ENCODE data around the gene SCD5. TPM values are rescaled to one million over a fixed set of nuclear protein-coding genes. Genes with fewer than 3 reads are reported as not detected.
A peak's percentile ranks its signal among the peaks of the same experiment; 100 is the strongest.

SCD5 gene
- total RNA-seq, 6 experiments from 2014 or later, result 0.62 to 1.4 (median 0.96) TPM

DNA sequence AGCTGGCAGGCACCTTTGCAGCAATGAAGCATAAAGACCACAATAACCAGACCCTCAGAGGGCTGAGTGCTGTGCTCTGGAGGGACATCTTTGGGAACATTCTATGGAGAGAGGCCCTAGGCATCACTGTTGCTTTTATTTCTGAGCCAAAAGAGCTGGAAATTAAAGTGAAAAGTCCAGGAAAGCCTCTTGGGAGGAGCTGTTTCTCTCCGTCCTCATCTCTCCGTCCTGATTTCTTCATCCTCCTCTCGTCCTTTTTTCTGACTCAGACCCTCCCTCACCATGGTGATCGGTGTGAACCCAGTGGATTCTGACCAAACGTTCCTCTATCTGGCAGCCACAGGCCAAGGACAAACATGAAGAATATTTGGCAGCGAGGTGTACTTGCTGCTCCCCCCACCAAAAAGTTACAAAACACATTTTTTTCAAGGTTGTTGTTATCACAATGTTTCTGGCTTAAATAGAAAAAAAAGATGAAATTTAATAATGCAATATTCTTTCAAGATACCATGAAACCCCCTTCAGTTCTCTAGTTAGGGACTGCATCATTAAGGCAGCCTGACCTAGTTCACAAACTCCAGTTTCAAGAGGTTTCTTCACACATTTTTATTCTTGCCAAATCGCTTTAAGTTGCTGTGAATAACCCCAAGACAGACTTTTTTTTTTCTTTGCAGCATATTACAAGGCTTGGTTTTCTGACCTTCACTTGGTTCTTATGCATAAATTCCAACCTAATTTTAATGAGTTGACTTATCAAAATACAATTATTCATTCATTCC lies 80.2 kb downstream of the SCD5 start:
- DNase-seq (no peak), ATAC-seq (peak; percentile 51 to 84 (median 66))
- Histone ChIP-seq H3K27me3 (no peaks in the 10 kb centered on the region), H3K4me1 (peaks cover 0 to 14% (median 0%) of the 10 kb centered on the region in 4 donors), H3K27ac (no peak overlapping the region), H3K9me3 (no peaks in the 10 kb centered on the region), H3K36me3 (no peaks in the 10 kb centered on the region), H3K4me3 (no peak overlapping the region)
- intact Hi-C loops (cut with DNase I), result no loop called here
- WGBS (ENCODE audit: insufficient coverage, low coverage, low lambda C conversion rate, missing lambda C conversion rate), result 22% methylated on average over 7 of the region's 7 CpGs
- no peak for TF ChIP-seq POLR2A (IDR thresholded peaks at IDR 0.05)
- TF ChIP-seq, protein P1, sequence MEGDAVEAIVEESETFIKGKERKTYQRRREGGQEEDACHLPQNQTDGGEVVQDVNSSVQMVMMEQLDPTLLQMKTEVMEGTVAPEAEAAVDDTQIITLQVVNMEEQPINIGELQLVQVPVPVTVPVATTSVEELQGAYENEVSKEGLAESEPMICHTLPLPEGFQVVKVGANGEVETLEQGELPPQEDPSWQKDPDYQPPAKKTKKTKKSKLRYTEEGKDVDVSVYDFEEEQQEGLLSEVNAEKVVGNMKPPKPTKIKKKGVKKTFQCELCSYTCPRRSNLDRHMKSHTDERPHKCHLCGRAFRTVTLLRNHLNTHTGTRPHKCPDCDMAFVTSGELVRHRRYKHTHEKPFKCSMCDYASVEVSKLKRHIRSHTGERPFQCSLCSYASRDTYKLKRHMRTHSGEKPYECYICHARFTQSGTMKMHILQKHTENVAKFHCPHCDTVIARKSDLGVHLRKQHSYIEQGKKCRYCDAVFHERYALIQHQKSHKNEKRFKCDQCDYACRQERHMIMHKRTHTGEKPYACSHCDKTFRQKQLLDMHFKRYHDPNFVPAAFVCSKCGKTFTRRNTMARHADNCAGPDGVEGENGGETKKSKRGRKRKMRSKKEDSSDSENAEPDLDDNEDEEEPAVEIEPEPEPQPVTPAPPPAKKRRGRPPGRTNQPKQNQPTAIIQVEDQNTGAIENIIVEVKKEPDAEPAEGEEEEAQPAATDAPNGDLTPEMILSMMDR (IDR thresholded peaks at IDR 0.05), result no peak

DNA sequence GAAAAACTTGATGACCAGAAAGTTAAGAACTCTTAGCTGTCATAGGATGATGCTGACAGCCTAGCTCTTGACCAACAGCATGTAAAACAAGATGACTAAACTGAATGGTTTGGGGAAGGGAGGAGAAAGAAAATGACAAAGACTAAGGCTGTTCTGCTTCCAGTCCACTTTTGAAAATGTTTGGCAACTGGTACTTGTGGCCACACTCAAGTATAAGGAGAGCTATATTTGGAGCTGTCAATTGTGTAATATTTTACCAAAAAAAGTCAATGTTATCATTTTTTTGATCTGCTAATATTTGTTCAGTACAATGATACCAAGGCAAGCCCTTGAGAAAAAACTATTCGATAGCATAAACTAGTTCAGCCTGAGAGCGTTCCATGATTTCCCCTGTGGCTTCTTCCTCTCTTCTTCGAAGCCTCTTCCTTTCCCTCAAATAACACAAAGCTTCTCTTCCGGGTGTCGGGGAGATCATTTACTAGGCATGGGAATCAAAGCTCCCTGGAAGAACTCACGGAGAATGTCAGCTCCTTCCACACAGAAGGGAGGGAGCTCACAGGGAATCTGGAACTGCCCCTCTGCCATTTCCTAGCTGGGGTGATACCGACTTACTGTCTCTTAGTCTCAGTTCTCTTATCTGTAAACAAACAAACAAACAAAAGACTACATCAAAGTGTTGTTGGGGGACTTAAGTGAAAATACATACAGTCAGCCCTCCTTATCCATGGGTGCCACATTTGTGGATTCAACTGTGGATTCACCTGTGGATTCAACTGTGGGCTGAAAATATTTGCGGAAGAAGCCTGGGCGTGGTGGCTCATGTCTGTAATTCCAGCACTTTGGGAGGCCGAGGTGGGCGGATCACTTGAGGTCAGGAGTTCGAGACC lies 82.6 kb downstream of the SCD5 start:
- DNase-seq (no peak), ATAC-seq (peak in 3 of 4 donors; percentile 18 to 57 (median 23))
- Histone ChIP-seq H3K9me3 (no peaks in the 10 kb centered on the region), H3K4me1 (peaks cover 0 to 14% (median 0%) of the 10 kb centered on the region in 4 donors), H3K36me3 (no peaks in the 10 kb centered on the region), H3K27me3 (no peaks in the 10 kb centered on the region), H3K27ac (no peak overlapping the region), H3K4me3 (no peak overlapping the region)
- intact Hi-C loops (cut with DNase I), result no loop called here
- TF ChIP-seq POLR2A (IDR thresholded peaks at IDR 0.05), result no peak
- WGBS (ENCODE audit: insufficient coverage, low coverage, low lambda C conversion rate, missing lambda C conversion rate), result 56% methylated on average over 12 of the region's 12 CpGs

- Histone ChIP-seq H3K4me3 (no peak overlapping the region), H3K9me3 (no peaks in the 10 kb centered on the region), H3K27me3 (no peaks in the 10 kb centered on the region), H3K27ac (no peak overlapping the region), H3K36me3 (no peaks in the 10 kb centered on the region), H3K4me1 (peaks cover 0 to 14% (median 0%) of the 10 kb centered on the region in 4 donors)
- no peak for TF ChIP-seq POLR2A (IDR thresholded peaks at IDR 0.05)
- TF ChIP-seq, protein P1 (IDR thresholded peaks at IDR 0.05), result no peak
- WGBS (ENCODE audit: insufficient coverage, low coverage, low lambda C conversion rate, missing lambda C conversion rate), result 94% methylated on average over 3 of the region's 3 CpGs
- ATAC-seq (no peak), DNase-seq (no peak)
- intact Hi-C loops (cut with DNase I), result no loop called here
Observed at GRCh38 chr4:82713856-82714255, 84.7 kb downstream of the SCD5 start.

DNA sequence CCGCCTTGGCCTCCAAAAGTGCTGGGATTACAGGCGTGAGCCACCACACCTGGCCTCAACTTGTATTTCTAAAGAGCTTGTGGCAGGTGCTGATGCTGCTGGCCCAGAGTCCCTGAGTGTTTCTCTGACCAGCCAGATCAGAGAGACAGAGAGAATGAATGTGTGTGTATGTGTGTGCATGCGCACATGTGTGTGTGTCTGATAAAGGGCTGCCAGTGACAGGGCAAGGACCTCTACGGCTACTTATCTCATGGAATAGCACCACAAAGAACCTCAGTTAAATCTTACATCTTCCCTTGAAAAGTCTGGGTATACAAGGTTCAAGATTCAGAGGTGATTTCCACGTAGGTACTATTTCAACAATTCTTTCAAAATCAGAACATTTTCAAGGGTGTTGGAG lies 86.0 kb downstream of the SCD5 start:
- no peak for DNase-seq
- no peak for ATAC-seq
- Histone ChIP-seq H3K9me3 (no peaks in the 10 kb centered on the region), H3K27ac (no peak overlapping the region), H3K4me3 (no peak overlapping the region), H3K27me3 (no peaks in the 10 kb centered on the region), H3K36me3 (no peaks in the 10 kb centered on the region), H3K4me1 (peaks cover 0 to 8% (median 0%) of the 10 kb centered on the region in 4 donors)
- WGBS (ENCODE audit: insufficient coverage, low coverage, low lambda C conversion rate, missing lambda C conversion rate), result 74% methylated on average over 4 of the region's 5 CpGs
- no peak for TF ChIP-seq POLR2A (IDR thresholded peaks at IDR 0.05)
- TF ChIP-seq, protein P1 (IDR thresholded peaks at IDR 0.05), result no peak
- intact Hi-C loops (cut with DNase I), result no loop called here

All from right lobe of liver (tissue), 6 donors.